ENCODE data around the gene FMOD.

Gene FMOD

DNA sequence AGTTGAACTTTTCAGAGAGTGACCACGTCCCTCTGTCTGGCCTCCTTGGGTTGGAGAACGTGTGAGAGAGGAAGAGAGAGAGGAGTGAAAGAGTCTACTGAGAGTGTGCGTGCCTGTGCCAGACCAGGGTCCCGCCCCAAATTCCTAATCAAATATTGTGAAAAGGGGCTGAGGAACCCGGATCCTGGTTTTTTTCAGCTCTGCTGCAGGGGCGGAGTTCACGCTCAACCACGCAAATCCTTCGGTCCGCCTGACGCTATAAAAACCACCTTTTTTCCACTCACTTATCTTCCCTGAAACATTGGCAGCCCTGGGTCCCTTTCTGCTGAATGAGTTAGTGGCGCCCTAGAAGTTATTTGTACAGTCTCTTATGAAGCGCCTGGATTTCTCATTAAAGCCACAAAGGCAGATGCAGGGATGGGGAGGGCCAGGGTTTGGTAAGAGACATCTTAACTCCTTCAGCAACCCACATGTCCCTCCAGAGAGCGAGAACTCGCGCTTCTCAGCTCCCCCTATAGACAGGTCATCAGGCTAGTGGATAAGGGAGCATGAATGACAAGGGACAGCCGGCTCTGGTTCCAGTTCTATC is at the start of gene FMOD:
FMOD (minus strand) TSS at position 86 of the 589 bp plus-strand sequence. CDS start 2,852 bp downstream, outside the sequence.
- DNase-seq: no peak

DNA sequence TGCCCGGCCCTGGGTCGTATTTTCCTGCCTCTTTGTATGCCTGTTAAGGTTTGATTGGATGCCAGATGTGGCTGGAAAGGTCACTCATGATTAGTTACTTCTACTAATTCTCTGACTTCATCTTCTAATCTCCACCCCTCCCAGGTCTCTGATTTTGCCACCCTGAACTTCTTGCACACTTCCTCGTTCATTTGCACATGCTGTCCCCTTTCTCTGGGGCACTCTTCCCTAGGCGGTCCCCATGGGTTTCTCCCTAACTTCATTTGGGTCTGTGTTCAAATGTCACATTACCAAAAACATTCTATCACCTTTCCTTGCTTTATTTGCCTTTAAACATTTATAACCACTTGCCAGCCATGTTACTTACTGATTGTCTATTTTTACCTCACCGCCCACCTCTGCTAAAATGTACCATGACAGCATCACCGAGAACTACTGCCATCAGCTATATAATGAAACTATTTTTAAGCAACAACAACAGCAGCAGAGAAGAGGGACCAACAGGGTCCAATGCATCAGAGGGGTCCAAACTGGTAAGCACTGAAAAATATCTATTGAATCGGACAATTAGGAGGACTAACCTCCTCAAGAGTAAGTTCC is 45.8 kb upstream of the FMOD start:
- DNase-seq: no peak

DNA sequence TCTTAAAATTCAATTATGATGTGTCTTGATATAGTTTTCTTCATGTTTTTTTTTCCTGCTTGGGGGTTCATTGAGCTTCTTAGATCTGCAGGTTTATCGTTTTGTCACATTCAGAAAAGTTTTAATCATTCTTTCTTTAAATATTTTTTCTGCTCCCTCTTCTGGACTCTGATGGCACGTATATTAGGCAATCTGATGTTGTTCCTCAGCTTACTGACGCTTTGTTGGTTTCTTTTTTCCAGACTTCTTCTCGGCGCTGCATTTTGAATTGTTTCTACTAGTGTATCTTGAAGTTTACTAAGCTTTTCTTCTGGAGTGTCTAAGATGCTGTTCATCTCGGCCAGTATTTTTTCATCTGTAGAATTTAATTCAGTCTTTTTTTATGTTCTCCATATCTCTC is 44.8 kb upstream of the FMOD start:
- no peak for DNase-seq

DNA sequence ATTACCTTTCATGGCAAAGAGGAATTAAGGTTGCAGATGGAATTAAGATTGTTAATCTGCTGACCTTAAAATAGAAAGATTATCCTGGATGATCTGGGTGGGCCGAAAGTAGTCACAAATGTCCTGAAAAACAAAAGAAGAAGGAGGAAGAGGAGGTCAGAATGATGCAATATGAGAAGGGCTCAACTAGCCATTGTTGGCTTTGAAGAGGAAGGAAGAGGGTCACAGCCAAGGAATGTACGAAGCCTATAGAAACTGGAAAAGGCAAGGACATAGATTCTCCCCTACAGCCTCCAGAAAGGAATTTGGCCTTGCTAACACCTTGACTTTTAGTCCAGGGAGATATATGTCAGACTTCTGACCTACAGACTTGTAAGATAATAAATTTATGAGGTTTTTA is 39.4 kb upstream of the FMOD start:
- no peak for DNase-seq

DNA sequence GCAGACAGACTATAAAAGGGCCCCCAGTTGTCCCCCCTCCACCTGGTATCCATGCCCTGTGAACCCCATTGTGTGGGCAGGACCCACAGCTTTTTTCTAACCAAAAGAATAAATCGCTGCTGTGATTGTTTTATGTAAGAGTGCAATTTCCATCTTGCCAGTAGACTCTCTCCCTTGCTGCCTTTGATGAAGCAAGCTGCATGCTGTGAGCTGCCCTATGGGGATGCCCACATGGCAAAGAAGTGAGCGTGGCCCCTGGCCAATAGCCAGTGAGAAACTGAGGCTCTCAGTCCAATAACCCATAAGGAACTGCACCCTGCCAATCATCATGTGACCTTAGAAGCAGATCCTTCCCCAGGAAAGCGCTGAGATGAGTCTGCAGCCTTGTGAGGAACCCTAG is 37.8 kb upstream of the FMOD start:
- no peak for DNase-seq

DNA sequence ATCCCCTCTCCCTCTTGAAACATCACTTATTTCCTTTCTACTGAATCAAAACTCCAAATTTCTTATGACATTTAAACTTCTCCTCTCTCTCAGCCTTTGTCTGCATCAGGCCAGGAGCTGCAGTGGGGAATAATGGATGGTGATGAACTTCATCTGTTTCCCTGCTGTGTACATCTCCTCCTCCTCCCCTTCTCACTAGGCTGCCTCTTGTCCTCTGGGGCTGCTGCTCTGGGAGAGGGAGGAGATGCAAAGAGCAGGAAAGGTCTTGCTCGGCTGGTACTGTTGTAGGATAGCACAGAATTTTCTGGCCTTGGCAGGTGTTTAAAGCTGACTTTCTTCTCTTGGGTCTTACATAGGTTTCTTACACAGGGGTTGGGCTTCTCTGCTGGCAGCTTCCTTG is 31.1 kb upstream of the FMOD start:
- no peak for DNase-seq

DNA sequence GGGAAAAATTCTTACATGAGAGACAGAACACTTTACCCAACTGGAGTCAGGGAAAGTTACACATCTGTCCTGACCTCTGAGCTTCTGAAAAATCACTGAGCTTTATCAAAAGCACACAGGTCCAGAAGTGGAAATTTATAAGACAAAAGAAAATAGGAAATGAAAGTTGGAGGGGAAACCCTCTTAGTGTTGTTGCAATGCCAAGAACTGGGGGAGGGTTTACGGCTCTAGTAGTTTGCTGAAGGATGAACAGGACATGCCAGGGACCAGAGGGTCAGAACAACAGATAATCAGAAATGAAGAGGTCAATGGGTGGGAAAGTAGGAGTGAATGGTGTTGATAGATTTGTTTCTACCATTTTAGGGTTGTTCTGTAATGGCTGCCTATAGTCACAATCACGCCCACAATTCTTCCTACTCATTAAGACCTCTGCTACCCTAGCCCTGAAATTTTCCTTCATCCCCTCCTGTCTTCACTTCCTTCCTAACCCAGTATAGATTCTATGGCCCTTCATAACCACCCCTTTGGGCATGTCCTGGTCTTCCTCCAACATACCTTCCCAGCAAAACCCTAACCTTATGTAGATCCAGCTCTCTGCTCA is 30.3 kb upstream of the FMOD start:
- peak in 1 of 2 donors; percentile 6 for DNase-seq

DNA sequence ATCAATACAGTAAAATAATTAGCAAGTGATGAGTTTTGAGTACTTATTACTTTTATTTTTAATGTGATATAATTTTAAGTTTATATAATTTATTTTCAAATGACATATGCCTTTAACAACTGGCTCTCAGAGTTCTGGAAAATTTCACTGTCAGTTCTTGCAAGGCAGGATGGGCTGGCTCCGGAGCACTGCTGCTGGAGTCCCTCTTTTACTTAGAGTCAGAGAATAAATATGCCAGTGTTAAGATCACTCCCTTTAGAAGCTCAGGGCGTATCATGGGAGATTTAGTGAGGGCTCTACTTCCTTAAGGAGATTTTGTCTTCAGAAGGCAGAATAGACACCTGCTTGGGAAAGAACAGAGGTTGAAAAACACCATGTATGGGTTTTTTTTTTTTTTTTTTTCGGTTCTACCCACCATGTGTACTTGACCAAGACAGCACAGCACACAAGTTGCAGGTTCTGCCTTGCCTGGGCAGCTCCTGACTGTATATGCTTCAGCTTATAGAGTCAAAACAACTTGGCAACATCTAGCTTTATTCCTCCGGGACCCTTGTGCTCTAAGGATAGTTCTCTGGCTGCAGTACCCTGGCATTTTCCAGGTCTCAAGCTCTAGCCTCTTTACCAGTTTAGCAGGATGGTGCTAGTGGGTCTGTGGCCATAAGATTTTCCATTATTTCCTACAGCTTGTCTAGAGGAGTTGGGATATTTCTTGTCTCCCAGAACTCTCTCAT is 29.7 kb upstream of the FMOD start:
- DNase-seq: no peak

DNA sequence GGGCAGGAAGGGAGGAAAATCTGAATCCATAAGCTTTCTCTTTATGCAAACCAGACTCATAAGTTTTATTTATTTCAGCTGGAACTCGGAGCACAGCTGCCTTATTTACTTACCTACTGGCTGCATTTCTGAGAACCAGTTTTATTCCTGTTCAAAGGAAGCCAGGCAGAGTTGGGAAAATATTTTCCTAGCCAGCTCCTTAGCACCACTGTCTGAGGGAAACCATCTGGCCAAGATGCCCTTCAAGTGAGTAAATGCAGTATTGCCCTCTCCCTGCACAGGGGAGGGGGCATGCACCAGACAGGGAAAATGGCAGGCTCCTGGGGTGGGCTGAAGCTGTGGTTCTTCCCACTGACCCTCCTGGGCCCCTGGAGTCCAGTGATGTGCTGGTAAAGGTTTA is 28.9 kb upstream of the FMOD start:
- DNase-seq: no peak

DNA sequence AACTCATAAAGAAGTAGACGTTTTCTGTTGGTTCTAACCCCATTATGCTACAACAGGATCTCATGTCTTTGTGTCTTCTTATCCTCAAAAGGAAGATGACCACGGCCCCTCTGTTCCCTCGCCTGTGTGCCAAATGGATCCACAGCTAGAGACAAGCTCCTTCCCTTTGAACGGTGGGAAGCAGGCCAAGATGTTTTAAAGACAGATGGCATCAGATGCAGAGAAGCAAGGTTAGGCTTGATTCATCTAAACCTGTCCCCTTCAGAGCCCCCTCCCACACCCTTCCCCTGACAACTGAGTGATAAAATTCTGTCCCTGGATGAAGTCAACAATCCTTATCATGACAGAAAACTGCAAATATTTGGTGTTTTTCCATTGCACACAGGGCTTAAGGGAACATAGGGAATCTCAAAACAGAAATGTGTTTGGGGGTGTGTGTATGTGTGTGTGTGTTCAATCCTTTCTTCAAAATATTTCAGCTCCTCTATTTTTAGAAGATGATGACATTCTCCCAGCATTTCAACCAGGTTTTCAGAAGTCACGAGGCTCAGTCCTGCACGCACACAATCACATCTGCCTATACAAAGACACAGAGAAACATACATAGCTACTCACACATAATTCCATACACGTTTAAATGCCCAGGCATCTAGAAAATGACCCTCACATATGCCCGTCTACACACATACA is 27.8 kb upstream of the FMOD start:
- no peak for DNase-seq

DNA sequence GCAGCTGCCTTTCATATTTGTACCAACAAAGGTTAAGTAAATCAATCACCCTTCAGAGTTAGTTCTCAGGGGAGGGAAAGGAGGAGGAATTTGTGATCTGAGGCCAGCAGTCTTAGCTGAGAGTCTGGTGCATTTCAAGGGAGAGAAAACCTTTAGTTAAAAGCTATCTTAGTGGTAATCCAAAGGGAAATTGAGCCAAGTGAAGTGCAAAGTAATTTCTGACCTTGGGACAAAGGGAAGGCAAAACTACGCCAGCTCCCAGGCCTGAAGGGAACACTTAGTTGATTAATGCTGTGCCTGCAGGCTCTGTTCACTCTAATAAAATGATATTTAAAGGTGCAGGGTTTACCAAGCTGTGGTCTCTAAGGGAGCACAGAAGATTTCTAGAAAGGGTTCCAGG is 23.1 kb upstream of the FMOD start:
- DNase-seq: no peak

DNA sequence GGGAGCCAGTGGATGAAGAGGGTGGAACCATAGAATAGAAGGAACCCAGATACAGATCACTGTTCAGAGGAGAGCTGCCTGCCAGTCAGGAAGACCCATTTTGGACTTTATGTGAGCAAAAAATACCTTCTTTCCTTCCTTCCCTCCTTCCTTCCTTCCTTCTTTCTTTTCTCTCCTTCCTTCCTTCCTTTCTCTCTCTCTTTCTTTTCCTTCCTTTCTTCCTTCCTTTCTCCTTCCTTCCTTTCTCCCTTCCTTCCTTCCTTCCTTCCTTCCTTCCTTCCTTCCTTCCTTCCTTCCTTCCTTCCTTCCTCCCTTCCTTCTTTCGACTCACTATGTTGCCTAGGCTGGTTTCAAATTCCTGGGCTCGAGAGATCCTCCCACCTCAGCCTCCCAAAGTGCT is 22.1 kb upstream of the FMOD start:
- DNase-seq: no peak

DNA sequence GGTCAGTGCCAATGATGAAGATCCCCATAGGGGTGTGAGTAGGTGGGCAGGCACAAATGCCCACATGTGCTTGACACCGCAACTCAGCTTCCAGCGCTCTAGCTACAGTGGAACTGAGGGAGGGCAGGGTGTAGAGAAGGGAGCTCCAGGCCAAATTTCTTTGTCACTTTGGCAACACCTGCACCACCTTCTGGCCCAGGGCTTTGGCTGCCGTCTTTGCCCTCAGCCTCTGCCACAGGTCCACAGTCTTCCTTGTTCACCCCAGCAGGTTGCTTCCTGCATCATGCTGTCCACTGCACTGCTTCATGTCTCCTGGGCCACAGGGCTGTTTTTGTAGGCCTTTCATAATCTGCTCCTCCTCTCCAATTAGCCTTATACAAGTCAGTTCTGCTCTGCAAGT is 20.4 kb upstream of the FMOD start:
- DNase-seq: no peak

DNA sequence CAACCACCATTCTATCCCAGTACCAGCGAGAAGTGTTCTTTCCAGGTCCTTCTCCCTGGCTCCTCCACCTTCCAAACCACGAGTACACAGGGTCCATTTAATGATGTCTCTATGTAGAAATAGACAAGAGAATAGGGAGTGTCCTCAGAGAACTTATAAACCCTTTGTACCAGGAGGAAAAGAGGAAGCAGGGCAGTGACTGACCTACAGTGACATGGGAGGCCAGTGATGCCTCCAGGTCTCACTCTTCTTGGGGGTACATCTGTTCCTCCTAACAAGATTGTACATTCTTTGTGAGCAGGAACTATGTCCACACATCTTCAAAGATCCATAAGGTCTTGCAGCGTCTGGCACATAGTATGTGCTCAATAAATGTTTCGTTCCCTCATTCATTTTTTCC is 18.7 kb upstream of the FMOD start:
- no peak for DNase-seq

DNA sequence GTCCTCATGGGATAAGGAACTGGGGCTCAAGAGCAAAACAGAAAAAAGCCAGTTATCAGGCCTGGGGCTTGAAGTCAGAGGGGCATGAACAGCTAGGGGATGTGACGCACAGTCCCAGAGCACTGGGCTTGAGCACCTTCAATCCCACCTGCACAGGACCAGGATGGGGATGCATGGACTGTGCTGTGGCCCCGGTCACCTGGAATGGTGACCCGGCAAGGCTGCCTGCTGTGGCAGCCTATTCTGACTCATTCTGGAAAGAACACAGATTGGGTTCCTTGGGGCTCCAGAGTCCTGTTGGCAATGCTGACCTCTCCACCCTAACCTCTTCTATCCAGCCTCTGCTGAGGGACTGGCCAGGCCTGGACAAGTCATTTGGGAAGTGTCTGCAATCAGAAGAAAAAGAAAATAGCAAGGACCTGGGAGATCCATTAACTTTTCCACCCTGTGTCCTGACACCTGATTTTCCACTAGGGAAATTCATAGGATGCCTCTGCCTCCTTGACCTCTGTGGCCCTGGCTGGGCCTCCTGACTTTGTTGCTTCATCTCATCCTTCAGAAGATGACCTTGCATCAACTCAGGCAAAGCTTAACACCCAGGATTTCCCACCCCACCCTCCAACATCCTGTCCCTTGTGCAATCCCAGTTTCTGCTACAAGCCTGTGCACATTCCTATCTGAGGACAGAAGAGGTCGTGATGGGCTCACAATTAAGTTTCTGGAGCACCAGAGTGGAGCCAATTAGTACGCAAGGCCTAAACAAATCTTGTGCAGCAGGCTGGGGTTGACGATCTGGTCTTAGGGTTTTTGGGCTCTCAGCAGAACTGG is 17.9 kb upstream of the FMOD start:
- no peak for DNase-seq

DNA sequence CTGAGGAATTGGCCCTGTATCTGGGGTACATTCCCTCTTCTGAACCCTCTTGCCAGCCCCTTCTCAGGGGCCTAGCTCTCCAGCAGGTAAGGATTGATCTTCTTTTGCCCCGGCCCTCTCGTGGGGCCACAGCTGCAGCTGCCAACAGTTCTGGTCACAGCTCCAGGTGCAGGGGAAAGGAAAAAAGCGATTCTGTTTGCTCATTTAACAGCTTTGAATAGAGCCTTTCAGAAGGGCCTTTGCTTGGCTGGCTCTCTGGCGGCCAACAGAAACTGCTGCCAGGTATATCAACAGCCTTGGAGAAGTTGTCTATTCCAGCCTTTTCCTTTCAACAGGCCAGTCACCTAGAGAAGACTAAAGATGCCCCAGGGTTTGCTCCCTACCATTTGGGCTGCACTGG is 16.1 kb upstream of the FMOD start:
- no peak for DNase-seq

DNA sequence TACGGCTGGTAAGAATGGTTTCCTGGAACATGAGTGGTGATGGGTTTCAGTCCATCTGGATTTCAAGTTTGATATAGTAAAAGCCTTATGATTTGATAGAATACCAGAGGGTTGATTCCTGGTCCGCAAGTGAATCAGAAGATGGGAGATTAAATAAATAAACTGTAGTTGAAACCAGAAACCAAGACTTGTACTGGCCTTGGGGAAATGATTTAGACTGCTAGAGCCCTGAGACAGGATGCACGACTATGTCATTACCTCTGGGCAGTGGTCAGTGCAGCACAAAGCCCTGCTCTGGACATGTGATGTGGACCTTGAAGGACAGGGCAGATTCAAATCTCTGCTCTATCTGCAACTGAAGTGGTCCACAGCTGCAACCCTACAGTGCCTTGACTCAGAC is 15.6 kb upstream of the FMOD start:
- no peak for DNase-seq

DNA sequence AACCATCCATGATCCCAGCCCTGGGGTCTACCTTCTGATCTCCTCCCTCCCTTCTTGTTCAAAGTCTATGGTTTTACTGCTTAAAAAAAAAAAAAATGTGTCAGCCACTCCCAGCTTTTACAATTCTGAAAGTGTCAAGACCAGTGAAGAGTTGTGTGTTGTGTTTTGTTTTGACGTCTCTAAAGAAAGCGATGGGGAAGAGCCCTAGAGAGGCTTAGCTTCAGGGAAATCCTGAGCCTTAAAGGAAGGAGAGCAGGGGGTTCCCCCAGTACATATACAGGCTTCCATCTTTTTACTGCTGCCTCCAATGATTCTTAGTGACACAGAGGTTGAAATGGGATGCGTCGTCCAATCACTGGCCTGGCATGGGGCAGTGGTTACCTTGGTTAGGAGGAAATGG is 13.9 kb upstream of the FMOD start:
- no peak for DNase-seq

DNA sequence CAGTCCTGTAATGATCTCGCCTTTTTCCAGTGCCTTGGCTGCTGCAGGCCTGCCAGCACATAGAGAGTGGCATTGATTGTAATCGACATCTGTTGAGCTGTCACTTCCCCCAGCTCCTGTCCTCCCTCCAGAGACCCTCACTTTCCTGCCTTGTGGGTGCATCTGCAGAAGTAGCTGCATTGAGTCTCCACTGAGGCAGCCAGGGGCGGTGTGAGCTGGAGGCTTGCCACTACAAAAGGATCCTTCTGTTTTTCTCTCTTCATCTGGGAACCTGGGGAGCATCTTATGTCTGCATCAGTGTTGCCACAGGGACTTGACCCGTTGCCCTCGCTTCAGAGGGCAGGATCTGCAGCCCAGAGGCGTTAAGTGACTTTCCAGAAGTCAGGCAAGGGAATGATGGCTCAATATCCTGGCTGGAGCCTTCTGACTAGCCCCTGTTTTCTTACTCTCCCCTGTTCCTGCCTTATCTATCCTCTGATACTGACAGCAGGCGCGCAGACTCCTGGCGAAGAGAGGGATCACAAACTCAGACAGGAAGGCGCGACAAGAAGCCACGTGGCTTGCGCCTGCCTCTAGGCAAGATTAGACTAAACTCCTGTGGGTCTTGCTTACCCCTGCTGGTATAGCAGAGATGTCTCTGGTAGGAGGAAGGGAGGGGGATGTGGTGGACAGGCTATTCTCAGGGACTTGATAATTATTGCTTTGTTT is 13.3 kb upstream of the FMOD start:
- DNase-seq: no peak

DNA sequence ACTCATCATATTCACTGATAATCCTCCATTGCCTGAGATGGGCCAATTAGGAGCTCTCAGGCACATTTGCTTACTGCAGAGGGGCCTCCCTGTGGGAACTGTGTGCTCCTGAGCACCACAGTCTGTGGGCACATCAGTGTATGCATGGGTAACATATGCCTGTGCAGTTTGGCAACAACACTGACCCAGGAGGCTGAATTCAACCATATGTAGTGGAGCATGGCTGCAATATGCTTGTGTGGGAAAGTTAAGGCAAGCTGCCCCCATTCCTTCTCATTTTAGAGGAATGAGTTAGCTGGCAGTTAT is 11.8 kb upstream of the FMOD start:
- peak in 1 of 2 donors; percentile 22 for DNase-seq

DNA sequence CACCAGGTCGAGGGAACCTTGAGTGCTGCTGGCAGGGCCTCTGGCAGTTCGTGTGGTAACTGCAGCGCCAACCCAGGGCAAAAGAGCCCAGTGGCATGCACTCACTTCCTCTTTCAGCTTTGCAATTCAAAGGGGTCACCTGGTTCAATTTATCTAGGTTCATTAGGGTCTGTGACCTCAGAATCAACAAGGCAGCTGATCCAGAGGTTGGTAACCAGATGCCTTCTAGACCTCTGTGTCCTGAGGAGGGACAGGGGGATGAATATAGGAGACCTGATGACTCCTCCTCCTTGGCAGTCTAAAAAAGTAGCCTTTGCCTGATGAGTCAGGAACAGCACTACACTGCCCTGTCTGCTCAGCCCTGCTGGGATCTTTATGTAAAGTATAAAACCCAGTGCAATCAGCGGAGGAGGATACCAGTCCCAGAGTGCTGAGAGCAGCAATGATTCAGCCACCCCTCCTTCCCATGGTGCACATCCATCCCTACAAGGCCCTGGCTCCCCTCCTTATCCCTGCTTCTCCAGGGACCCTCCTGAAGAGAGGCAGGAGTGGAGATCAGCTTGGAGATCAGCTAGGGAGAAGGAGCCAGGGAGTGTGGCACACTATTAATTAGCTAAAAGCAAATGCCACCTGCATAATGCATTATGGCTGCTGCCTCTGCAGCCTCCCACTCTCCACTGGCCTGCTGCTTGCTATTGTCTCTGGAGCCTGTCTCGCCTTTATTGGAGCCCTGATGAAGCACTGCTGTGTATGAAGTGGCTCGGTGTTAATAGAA is 11.2 kb upstream of the FMOD start:
- DNase-seq: no peak

Measured in hippocampal formation (tissue), 2 donors.